Parathyroid adenoma (tissue), 2 donors: ENCODE results near the gene BEND3.
"Not testable (repeated sequence)": the region's sequence is repeated elsewhere in the genome, so short reads cannot be mapped to it uniquely, and the experiment has no call there.

Experiments used
- H2AFZ ChIP-seq: fragments of 300-600 bp; sonication (generic); one replicate; pipeline ENCODE4 v1.7.0; 2017; ENCODE audit warnings: antibody characterized with exemption, mild to moderate bottlenecking
- H3K27ac ChIP-seq: fragments of 300-600 bp; sonication (generic); one replicate; pipeline ENCODE4 v1.7.0; 2017
- H3K27me3 ChIP-seq: fragments of 300-600 bp; sonication (generic); one replicate; pipeline ENCODE4 v1.7.0; 2017; ENCODE audit warnings: low read length; ENCODE audit not compliant: control insufficient read depth, insufficient read depth
- H3K36me3 ChIP-seq: fragments of 300-600 bp; sonication (generic); one replicate; pipeline ENCODE4 v1.7.0; 2017; ENCODE audit warnings: low read length; ENCODE audit not compliant: control insufficient read depth, insufficient read depth
- H3K4me1 ChIP-seq: fragments of 300-600 bp; sonication (generic); one replicate; pipeline ENCODE4 v1.7.0; 2017; ENCODE audit warnings: control low read depth
- H3K4me2 ChIP-seq: fragments of 300-600 bp; sonication (generic); one replicate; pipeline ENCODE4 v1.7.0; 2017; ENCODE audit warnings: low read length
- H3K4me3 ChIP-seq: fragments of 300-600 bp; sonication (generic); one replicate; pipeline ENCODE4 v1.7.0; 2017; ENCODE audit warnings: low read depth, low read length
- H3K79me2 ChIP-seq: fragments of 300-600 bp; sonication (generic); one replicate; pipeline ENCODE4 v1.7.0; 2017; ENCODE audit warnings: control low read depth
- H3K9ac ChIP-seq: fragments of 300-600 bp; sonication (generic); one replicate; pipeline ENCODE4 v1.7.0; 2017; ENCODE audit warnings: mild to moderate bottlenecking
- H3K9me3 ChIP-seq: fragments of 300-600 bp; sonication (generic); one replicate; pipeline ENCODE4 v1.7.0; 2017; ENCODE audit warnings: low read length; ENCODE audit not compliant: control insufficient read depth
- CTCF ChIP-seq: fragments of 300-600 bp; sonication (generic); IDR thresholded peaks from one replicate; pipeline ENCODE4 v1.7.0; 2017; ENCODE audit warnings: antibody characterized with exemption, mild to moderate bottlenecking
- donor health status: primary hyperparathyroidism.

Gene BEND3

GRCh38 chr6:107098436-107099307 is 16.6 kb downstream of the BEND3 start:
- Histone ChIP-seq H3K27ac (no peak overlapping the region), H3K79me2 (no peaks in the 10 kb centered on the region), H2AFZ (no peak overlapping the region), H3K27me3 (no peaks in the 10 kb centered on the region), H3K4me3 (no peak overlapping the region), H3K36me3 (no peaks in the 10 kb centered on the region), H3K9me3 (no peaks in the 10 kb centered on the region), H3K9ac (no peak overlapping the region), H3K4me2 (no peak overlapping the region), H3K4me1 (no peaks in the 10 kb centered on the region)
- no peak for TF ChIP-seq CTCF

GRCh38 chr6:107084459-107084858 is 30.9 kb downstream of the BEND3 start:
- H3K4me3 ChIP-seq, H2AFZ ChIP-seq, H3K27me3 ChIP-seq, H3K9me3 ChIP-seq, H3K36me3 ChIP-seq, H3K9ac ChIP-seq, H3K4me1 ChIP-seq, H3K79me2 ChIP-seq, H3K4me2 ChIP-seq, H3K27ac ChIP-seq: not testable (repeated sequence)

- TF ChIP-seq CTCF, result no peak
- H3K4me1 ChIP-seq, result no peaks in the 10 kb centered on the region
- no peak overlapping the region for H2AFZ ChIP-seq
- no peaks in the 10 kb centered on the region for H3K79me2 ChIP-seq
- H3K27ac ChIP-seq, result no peak overlapping the region
- H3K4me2 ChIP-seq, result no peak overlapping the region
- no peaks in the 10 kb centered on the region for H3K27me3 ChIP-seq
- no peak overlapping the region for H3K9ac ChIP-seq
- H3K9me3 ChIP-seq, result no peaks in the 10 kb centered on the region
- H3K36me3 ChIP-seq, result no peaks in the 10 kb centered on the region
- H3K4me3 ChIP-seq, result no peak overlapping the region
Measured at GRCh38 chr6:107083921-107084320, 31.4 kb downstream of the BEND3 start.

- H3K36me3 ChIP-seq, result no peaks in the 10 kb centered on the region
- H3K27ac ChIP-seq, result no peak overlapping the region
Measured at GRCh38 chr6:107083047-107083768, 32.1 kb downstream of the BEND3 start.

More at GRCh38 chr6:107083047-107083768, 32.1 kb downstream of the BEND3 start:
- no peak for TF ChIP-seq CTCF
- Histone ChIP-seq H3K27me3 (no peaks in the 10 kb centered on the region), H3K9me3 (no peaks in the 10 kb centered on the region), H3K9ac (no peak overlapping the region), H2AFZ (no peak overlapping the region), H3K79me2 (no peaks in the 10 kb centered on the region), H3K4me2 (no peak overlapping the region), H3K4me1 (no peaks in the 10 kb centered on the region), H3K4me3 (no peak overlapping the region)
